ENCODE results near the gene CYFIP1.

DNA sequence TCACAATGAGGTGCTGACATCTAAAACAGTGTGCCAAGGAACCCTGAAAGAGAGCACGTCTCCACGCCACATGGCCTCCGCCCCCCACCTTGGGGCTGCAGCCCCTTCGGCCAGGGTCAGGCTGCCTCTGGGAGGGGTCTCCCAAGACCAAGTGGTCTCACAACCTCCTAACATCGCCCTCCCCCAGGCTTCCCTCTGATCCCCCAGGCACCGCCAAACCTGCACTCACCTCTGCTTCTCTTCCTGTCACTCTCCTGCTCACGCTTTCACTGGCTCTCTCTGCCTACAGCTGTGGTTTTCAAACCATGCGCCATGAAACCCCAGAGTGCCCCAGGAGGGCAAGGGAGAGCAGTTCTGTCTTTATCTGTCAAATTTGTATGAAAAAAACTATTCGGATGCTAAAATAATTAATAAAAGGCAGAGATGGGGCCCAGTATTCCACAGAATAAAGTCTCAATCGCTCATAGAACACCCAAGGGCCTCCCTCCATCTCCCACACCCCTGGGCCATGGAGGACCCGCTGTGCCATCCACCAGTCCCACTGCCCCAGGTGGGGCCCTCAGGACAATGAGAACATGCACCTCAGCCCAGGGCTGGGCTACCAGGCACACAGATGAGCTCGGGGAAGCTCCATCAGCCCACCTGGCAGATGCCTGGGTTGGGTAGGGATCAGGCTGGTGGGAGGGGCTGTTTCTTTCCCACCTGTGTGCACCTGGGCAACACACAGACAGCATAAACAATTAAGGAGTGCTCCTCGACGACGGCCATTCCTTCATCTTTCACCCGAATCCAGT is 21.5 kb downstream of the CYFIP1 start:
- TF ChIP-seq, protein P1, sequence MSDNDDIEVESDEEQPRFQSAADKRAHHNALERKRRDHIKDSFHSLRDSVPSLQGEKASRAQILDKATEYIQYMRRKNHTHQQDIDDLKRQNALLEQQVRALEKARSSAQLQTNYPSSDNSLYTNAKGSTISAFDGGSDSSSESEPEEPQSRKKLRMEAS (IDR thresholded peaks at IDR 0.05; ENCODE audit: low read depth, low read length) = no peak
- TF ChIP-seq SUZ12 (IDR thresholded peaks at IDR 0.05; ENCODE audit: unreplicated experiment) (no peak), YY1 (IDR thresholded peaks at IDR 0.05; ENCODE audit: low read depth, low read length) (no peak), SMC3 (IDR thresholded peaks at IDR 0.05; ENCODE audit: borderline replicate concordance, low read length) (no peak), POLR2A (IDR thresholded peaks at IDR 0.05; ENCODE audit: low read depth, low read length) (no peak), BRCA1 (IDR thresholded peaks at IDR 0.05; ENCODE audit: low read depth, low read length) (no peak), FOS (IDR thresholded peaks at IDR 0.05; ENCODE audit: borderline replicate concordance, extremely low read depth, insufficient read length) (no peak)
- TF ChIP-seq, protein P2, sequence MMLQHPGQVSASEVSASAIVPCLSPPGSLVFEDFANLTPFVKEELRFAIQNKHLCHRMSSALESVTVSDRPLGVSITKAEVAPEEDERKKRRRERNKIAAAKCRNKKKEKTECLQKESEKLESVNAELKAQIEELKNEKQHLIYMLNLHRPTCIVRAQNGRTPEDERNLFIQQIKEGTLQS (IDR thresholded peaks at IDR 0.05; ENCODE audit: borderline replicate concordance, extremely low read depth, low read depth, low read length) = no peak
- TF ChIP-seq, protein P3, sequence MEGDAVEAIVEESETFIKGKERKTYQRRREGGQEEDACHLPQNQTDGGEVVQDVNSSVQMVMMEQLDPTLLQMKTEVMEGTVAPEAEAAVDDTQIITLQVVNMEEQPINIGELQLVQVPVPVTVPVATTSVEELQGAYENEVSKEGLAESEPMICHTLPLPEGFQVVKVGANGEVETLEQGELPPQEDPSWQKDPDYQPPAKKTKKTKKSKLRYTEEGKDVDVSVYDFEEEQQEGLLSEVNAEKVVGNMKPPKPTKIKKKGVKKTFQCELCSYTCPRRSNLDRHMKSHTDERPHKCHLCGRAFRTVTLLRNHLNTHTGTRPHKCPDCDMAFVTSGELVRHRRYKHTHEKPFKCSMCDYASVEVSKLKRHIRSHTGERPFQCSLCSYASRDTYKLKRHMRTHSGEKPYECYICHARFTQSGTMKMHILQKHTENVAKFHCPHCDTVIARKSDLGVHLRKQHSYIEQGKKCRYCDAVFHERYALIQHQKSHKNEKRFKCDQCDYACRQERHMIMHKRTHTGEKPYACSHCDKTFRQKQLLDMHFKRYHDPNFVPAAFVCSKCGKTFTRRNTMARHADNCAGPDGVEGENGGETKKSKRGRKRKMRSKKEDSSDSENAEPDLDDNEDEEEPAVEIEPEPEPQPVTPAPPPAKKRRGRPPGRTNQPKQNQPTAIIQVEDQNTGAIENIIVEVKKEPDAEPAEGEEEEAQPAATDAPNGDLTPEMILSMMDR (IDR thresholded peaks at IDR 0.05 in 2 of 3, conservative IDR thresholded peaks at IDR 0.05 in 1 of 3; ENCODE audit: control insufficient read depth in 2 of 3, extremely low read depth in 1 of 3, insufficient read depth in 1 of 3, low read depth in 3 of 3, low read length in 3 of 3) = no peak
- TF ChIP-seq, protein P4, sequence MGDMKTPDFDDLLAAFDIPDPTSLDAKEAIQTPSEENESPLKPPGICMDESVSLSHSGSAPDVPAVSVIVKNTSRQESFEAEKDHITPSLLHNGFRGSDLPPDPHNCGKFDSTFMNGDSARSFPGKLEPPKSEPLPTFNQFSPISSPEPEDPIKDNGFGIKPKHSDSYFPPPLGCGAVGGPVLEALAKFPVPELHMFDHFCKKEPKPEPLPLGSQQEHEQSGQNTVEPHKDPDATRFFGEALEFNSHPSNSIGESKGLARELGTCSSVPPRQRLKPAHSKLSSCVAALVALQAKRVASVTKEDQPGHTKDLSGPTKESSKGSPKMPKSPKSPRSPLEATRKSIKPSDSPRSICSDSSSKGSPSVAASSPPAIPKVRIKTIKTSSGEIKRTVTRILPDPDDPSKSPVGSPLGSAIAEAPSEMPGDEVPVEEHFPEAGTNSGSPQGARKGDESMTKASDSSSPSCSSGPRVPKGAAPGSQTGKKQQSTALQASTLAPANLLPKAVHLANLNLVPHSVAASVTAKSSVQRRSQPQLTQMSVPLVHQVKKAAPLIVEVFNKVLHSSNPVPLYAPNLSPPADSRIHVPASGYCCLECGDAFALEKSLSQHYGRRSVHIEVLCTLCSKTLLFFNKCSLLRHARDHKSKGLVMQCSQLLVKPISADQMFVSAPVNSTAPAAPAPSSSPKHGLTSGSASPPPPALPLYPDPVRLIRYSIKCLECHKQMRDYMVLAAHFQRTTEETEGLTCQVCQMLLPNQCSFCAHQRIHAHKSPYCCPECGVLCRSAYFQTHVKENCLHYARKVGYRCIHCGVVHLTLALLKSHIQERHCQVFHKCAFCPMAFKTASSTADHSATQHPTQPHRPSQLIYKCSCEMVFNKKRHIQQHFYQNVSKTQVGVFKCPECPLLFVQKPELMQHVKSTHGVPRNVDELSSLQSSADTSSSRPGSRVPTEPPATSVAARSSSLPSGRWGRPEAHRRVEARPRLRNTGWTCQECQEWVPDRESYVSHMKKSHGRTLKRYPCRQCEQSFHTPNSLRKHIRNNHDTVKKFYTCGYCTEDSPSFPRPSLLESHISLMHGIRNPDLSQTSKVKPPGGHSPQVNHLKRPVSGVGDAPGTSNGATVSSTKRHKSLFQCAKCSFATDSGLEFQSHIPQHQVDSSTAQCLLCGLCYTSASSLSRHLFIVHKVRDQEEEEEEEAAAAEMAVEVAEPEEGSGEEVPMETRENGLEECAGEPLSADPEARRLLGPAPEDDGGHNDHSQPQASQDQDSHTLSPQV (IDR thresholded peaks at IDR 0.05) = no peak

All from GM12878 (cell line).